HepG2 (cell line): Measurements from ENCODE around the gene GEMIN4. TPM values are rescaled to one million over a fixed set of nuclear protein-coding genes. Genes with fewer than 3 reads are reported as not detected.
A peak's percentile ranks its signal among the peaks of the same experiment; 100 is the strongest.

ENCODE experiments used
- FOXP1 ChIP-seq, 2 experiments: fragments of 450-650 bp in 1 of 2; IDR thresholded peaks; 2 replicates each; pipeline ENCODE4 v1.6.1; 2017 to 2018; ENCODE audit warnings: antibody characterized with exemption in 1 of 2
- FOXP4 ChIP-seq: sonication (generic); formaldehyde crosslinking; IDR thresholded peaks from 2 replicates; pipeline ENCODE4 v1.4.0; 2020; ENCODE audit warnings: missing genetic modification reagents
- HOXA3 ChIP-seq: sonication (generic); formaldehyde crosslinking; IDR thresholded peaks from 2 replicates; pipeline ENCODE4 v1.5.0; 2020; ENCODE audit warnings: missing genetic modification reagents
- MEIS1 ChIP-seq: sonication (generic); formaldehyde crosslinking; IDR thresholded peaks from 2 replicates; pipeline ENCODE4 v1.9.0; 2021; ENCODE audit warnings: mild to moderate bottlenecking, missing genetic modification reagents, moderate library complexity, borderline replicate concordance
- MXI1 ChIP-seq: IDR thresholded peaks from 3 replicates; pipeline ENCODE4 v1.6.1; 2012; ENCODE audit warnings: low read depth, low read length, inconsistent platforms, borderline replicate concordance
- MYPOP ChIP-seq: sonication (generic); formaldehyde crosslinking; IDR thresholded peaks from 2 replicates; pipeline ENCODE4 v1.8.1; 2023; ENCODE audit warnings: mild to moderate bottlenecking, moderate library complexity, missing genetic modification reagents
- PHF20 ChIP-seq: sonication (generic); formaldehyde crosslinking; IDR thresholded peaks from 2 replicates; pipeline ENCODE4 v1.5.0; 2020; ENCODE audit warnings: mild to moderate bottlenecking, missing genetic modification reagents
- RBM22 ChIP-seq: fragments of 200-400 bp; formaldehyde crosslinking; optimal IDR thresholded peaks from 2 replicates; pipeline ENCODE3; 2017; ENCODE audit warnings: mild to moderate bottlenecking, low read length, moderate library complexity
- SP140L ChIP-seq: sonication (generic); formaldehyde crosslinking; IDR thresholded peaks from 2 replicates; pipeline ENCODE4 v1.4.0; 2020; ENCODE audit warnings: missing genetic modification reagents, borderline replicate concordance
- ZBTB38 ChIP-seq: sonication (generic); formaldehyde crosslinking; IDR thresholded peaks from 2 replicates; pipeline ENCODE4 v1.5.1; 2020; ENCODE audit warnings: mild to moderate bottlenecking, missing genetic modification reagents
- ZNF501 ChIP-seq: sonication (generic); formaldehyde crosslinking; IDR thresholded peaks from 2 replicates; pipeline ENCODE4 v1.5.1; 2020; ENCODE audit warnings: mild to moderate bottlenecking, moderate library complexity, missing genetic modification reagents
- ZNF768 ChIP-seq: sonication (generic); formaldehyde crosslinking; IDR thresholded peaks from 2 replicates; pipeline ENCODE4 v1.4.0; 2020; ENCODE audit warnings: missing genetic modification reagents
- polyA plus RNA-seq, 8 experiments: library from polyadenylated mRNA; depleted of rRNA in 3 of 8; stranded (reverse) in 7 of 8; unstranded in 1 of 8; fragments of >200 nt; fragmentation: Illumina TruSeq in 4 of 8; extraction: Trizol in 4 of 8; gene quantifications; 2 replicates each; pipeline versions ENCODE4 v1.2.1 to v1.2.3, GENCODE V29; 2011 to 2016; ENCODE audit warnings: low read depth in 4 of 8, missing spikeins in 1 of 8, mixed read lengths in 1 of 8; ENCODE audit not compliant: insufficient read depth in 1 of 8
- total RNA-seq, 5 experiments: library from RNA; depleted of rRNA; stranded (reverse); fragments of >200 nt; fragmentation: Illumina TruSeq; extraction: Trizol; gene quantifications; 2 replicates each; pipeline ENCODE4 v1.2.3, GENCODE V29; 2016; ENCODE audit warnings: low read depth in 1 of 5
- TF ChIP-seq, protein P1 (sequence below): sonication (generic); formaldehyde crosslinking; IDR thresholded peaks from 2 replicates; pipeline ENCODE4; 2020; ENCODE audit warnings: missing genetic modification reagents, mild to moderate bottlenecking, borderline replicate concordance
- TF ChIP-seq, protein P2 (sequence below): sonication (generic); formaldehyde crosslinking; IDR thresholded peaks from 2 replicates; pipeline ENCODE4 v1.5.0; 2020; ENCODE audit warnings: mild to moderate bottlenecking, missing genetic modification reagents, moderate library complexity
- TF ChIP-seq, protein P3 (sequence below): sonication (generic); formaldehyde crosslinking; IDR thresholded peaks from 2 replicates; pipeline ENCODE4 v1.8.0; 2022; ENCODE audit warnings: missing genetic modification reagents, low read depth, mild to moderate bottlenecking, borderline replicate concordance

Gene GEMIN4
- total and polyA plus RNA-seq, 2 of the 13 experiments (the other 11 are each of a cell fraction or from before 2014, with no cell fraction given) = 10.8 to 22.7 TPM

GRCh38 chr17:726271-726919, 25.7 kb downstream of the GEMIN4 start (continued):
- TF ChIP-seq, protein P1, sequence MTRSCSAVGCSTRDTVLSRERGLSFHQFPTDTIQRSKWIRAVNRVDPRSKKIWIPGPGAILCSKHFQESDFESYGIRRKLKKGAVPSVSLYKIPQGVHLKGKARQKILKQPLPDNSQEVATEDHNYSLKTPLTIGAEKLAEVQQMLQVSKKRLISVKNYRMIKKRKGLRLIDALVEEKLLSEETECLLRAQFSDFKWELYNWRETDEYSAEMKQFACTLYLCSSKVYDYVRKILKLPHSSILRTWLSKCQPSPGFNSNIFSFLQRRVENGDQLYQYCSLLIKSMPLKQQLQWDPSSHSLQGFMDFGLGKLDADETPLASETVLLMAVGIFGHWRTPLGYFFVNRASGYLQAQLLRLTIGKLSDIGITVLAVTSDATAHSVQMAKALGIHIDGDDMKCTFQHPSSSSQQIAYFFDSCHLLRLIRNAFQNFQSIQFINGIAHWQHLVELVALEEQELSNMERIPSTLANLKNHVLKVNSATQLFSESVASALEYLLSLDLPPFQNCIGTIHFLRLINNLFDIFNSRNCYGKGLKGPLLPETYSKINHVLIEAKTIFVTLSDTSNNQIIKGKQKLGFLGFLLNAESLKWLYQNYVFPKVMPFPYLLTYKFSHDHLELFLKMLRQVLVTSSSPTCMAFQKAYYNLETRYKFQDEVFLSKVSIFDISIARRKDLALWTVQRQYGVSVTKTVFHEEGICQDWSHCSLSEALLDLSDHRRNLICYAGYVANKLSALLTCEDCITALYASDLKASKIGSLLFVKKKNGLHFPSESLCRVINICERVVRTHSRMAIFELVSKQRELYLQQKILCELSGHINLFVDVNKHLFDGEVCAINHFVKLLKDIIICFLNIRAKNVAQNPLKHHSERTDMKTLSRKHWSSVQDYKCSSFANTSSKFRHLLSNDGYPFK (CRISPR knock-in tag) = peak; percentile 88
- TF ChIP-seq, protein P2, sequence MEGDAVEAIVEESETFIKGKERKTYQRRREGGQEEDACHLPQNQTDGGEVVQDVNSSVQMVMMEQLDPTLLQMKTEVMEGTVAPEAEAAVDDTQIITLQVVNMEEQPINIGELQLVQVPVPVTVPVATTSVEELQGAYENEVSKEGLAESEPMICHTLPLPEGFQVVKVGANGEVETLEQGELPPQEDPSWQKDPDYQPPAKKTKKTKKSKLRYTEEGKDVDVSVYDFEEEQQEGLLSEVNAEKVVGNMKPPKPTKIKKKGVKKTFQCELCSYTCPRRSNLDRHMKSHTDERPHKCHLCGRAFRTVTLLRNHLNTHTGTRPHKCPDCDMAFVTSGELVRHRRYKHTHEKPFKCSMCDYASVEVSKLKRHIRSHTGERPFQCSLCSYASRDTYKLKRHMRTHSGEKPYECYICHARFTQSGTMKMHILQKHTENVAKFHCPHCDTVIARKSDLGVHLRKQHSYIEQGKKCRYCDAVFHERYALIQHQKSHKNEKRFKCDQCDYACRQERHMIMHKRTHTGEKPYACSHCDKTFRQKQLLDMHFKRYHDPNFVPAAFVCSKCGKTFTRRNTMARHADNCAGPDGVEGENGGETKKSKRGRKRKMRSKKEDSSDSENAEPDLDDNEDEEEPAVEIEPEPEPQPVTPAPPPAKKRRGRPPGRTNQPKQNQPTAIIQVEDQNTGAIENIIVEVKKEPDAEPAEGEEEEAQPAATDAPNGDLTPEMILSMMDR = peak; percentile 23; the same call in 1 of the 2 replicates
- TF ChIP-seq RBM22 (no peak), MYPOP (CRISPR knock-in tag) (0 out of 2 replicates have a peak, but pooled peaks have one; percentile 41), ZNF768 (CRISPR knock-in tag) (peak; percentile 64; the same call in 1 of the 2 replicates), ZBTB38 (CRISPR knock-in tag) (peak; percentile 80), FOXP4 (CRISPR knock-in tag) (no peak), MXI1 (0 out of 3 replicates have a peak, but pooled peaks have one; percentile 6), HOXA3 (peak; percentile 43; the same call in 1 of the 2 replicates), SP140L (no peak), PHF20 (CRISPR knock-in tag) (0 out of 2 replicates have a peak, but pooled peaks have one; percentile 20), MEIS1 (0 out of 2 replicates have a peak, but pooled peaks have one; percentile 25), FOXP1 (IDR thresholded peaks at IDR 0.05) (no peak), FOXP1 (CRISPR knock-in tag; IDR thresholded peaks at IDR 0.05) (no peak), ZNF501 (peak; percentile 69)
- TF ChIP-seq, protein P3, sequence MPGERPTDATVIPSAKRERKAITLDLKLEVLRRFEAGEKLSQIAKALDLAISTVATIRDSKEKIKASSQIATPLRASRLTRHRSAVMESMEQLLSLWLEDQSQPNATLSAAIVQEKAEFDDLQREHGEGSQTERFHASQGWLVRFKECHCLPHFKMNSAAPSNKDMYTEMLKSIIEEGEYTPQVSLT (CRISPR knock-in tag) = no peak
